H9 (cell line): Measurements from ENCODE around the gene C1orf21. TPM values are rescaled to one million over a fixed set of nuclear protein-coding genes. Genes with fewer than 3 reads are reported as not detected.
A peak's percentile ranks its signal among the peaks of the same experiment; 100 is the strongest.

Experiments used
- DNase-seq: peaks from one replicate; pipeline ENCODE4 v3.0.0-alpha.2; 2017
- H2AFZ ChIP-seq: one replicate; pipeline ENCODE4 v1.6.1; 2013; ENCODE audit warnings: mild to moderate bottlenecking, low read length, control low read depth, moderate library complexity
- H2AK5ac ChIP-seq: 2 replicates; pipeline ENCODE4 v1.6.1; 2013; ENCODE audit warnings: low read length, control low read depth, mixed read lengths; ENCODE audit not compliant: insufficient read length
- H2BK120ac ChIP-seq: one replicate; pipeline ENCODE4 v1.6.1; 2013; ENCODE audit warnings: low read depth, mild to moderate bottlenecking, low read length, control low read depth, inconsistent platforms; ENCODE audit not compliant: poor library complexity, severe bottlenecking
- H2BK12ac ChIP-seq: 2 replicates; pipeline ENCODE4 v1.6.1; 2013; ENCODE audit warnings: low read length, control low read depth, mixed read lengths, low read depth; ENCODE audit not compliant: insufficient read length
- H2BK15ac ChIP-seq: 2 replicates; pipeline ENCODE4 v1.6.1; 2013; ENCODE audit warnings: low read depth, low read length, control low read depth
- H2BK20ac ChIP-seq: one replicate; pipeline ENCODE4 v1.6.1; 2013; ENCODE audit warnings: low read depth, mild to moderate bottlenecking, low read length, control low read depth, inconsistent platforms; ENCODE audit not compliant: poor library complexity, severe bottlenecking
- H2BK5ac ChIP-seq: 2 replicates; pipeline ENCODE4 v1.6.1; 2013; ENCODE audit warnings: low read length, control low read depth, mixed read lengths; ENCODE audit not compliant: insufficient read length
- H3K14ac ChIP-seq: 2 replicates; pipeline ENCODE4 v1.6.1; 2013; ENCODE audit warnings: low read length, control low read depth; ENCODE audit not compliant: insufficient read depth
- H3K18ac ChIP-seq: 2 replicates; pipeline ENCODE4 v1.6.1; 2013; ENCODE audit warnings: low read depth, mild to moderate bottlenecking, mixed read lengths, low read length, control low read depth; ENCODE audit not compliant: insufficient read length
- H3K23ac ChIP-seq: 2 replicates; pipeline ENCODE4 v1.6.1; 2013; ENCODE audit warnings: low read length, control low read depth, mixed read lengths, low read depth; ENCODE audit not compliant: insufficient read length
- H3K23me2 ChIP-seq: 2 replicates; pipeline ENCODE4 v1.6.1; 2013; ENCODE audit warnings: low read depth, mild to moderate bottlenecking, mixed read lengths, low read length, control low read depth; ENCODE audit not compliant: insufficient read length, poor library complexity, severe bottlenecking
- H3K27ac ChIP-seq: 2 replicates; pipeline ENCODE4 v1.5.1; 2013; ENCODE audit warnings: low read length, control low read depth, mixed read lengths, low read depth; ENCODE audit not compliant: insufficient read length
- H3K27me3 ChIP-seq: 2 replicates; pipeline ENCODE4 v1.6.1; 2013; ENCODE audit warnings: low read length, control low read depth, inconsistent platforms; ENCODE audit not compliant: insufficient read depth
- H3K4ac ChIP-seq: 2 replicates; pipeline ENCODE4 v1.6.1; 2013; ENCODE audit warnings: low read depth, mild to moderate bottlenecking, control low read depth, inconsistent platforms, low read length, moderate library complexity
- H3K4me1 ChIP-seq: 2 replicates; pipeline ENCODE4 v1.6.1; 2013; ENCODE audit warnings: low read length, control low read depth, inconsistent platforms; ENCODE audit not compliant: insufficient read depth
- H3K4me2 ChIP-seq: 2 replicates; pipeline ENCODE4 v1.6.1; 2013; ENCODE audit warnings: low read length, control low read depth, mixed read lengths; ENCODE audit not compliant: insufficient read length, insufficient read depth
- H3K56ac ChIP-seq: 2 replicates; pipeline ENCODE4 v1.6.1; 2013; ENCODE audit warnings: low read depth, mild to moderate bottlenecking, mixed read lengths, low read length, control low read depth; ENCODE audit not compliant: insufficient read length
- H3K79me1 ChIP-seq: 2 replicates; pipeline ENCODE4 v1.6.1; 2013; ENCODE audit warnings: low read depth, mild to moderate bottlenecking, moderate library complexity, low read length, control low read depth, inconsistent platforms; ENCODE audit not compliant: insufficient read depth, poor library complexity, severe bottlenecking
- H3K79me2 ChIP-seq: 2 replicates; pipeline ENCODE4 v1.6.1; 2013; ENCODE audit warnings: low read length, control low read depth, inconsistent platforms; ENCODE audit not compliant: insufficient read depth
- H3K9ac ChIP-seq: 2 replicates; pipeline ENCODE4 v1.6.1; 2013; ENCODE audit warnings: low read length, control low read depth, mixed read lengths; ENCODE audit not compliant: insufficient read length; ENCODE audit errors: extremely low read depth
- H3K9me3 ChIP-seq: one replicate; pipeline ENCODE4 v1.6.1; 2013; ENCODE audit warnings: low read depth, low read length, inconsistent platforms; ENCODE audit not compliant: control insufficient read depth
- H3T11ph ChIP-seq: one replicate; pipeline ENCODE4 v1.6.1; 2013; ENCODE audit warnings: mild to moderate bottlenecking, low read length, control low read depth, inconsistent platforms
- H4K20me1 ChIP-seq: one replicate; pipeline ENCODE4 v1.6.1; 2013; ENCODE audit not compliant: control insufficient read depth, insufficient read length, insufficient read depth
- H4K5ac ChIP-seq: 2 replicates; pipeline ENCODE4 v1.6.1; 2013; ENCODE audit warnings: low read depth, mild to moderate bottlenecking, mixed read lengths, low read length, control low read depth; ENCODE audit not compliant: insufficient read length
- H4K8ac ChIP-seq: replicated peaks from 2 replicates; pipeline ENCODE4 v1.6.1; 2013; ENCODE audit warnings: low read length, control low read depth, mixed read lengths, low read depth; ENCODE audit not compliant: insufficient read length
- H4K91ac ChIP-seq: 2 replicates; pipeline ENCODE4 v1.6.1; 2013; ENCODE audit warnings: low read depth, mild to moderate bottlenecking, moderate library complexity, mixed read lengths, low read length, control low read depth; ENCODE audit not compliant: insufficient read length
- H3K27ac Mint-ChIP-seq, 3 experiments: 2 replicates in 2 of 3; 3 replicates in 1 of 3; pipeline ENCODE4 v1.8.0; 2020 to 2021; ENCODE audit warnings: mixed read lengths in 3 of 3, mild to moderate bottlenecking in 1 of 3, moderate library complexity in 1 of 3
- H3K27me3 Mint-ChIP-seq: 2 replicates; pipeline ENCODE4 v1.8.0; 2021; ENCODE audit warnings: low read depth, mild to moderate bottlenecking, moderate library complexity, mixed read lengths
- H3K36me3 Mint-ChIP-seq, 3 experiments: 2 replicates in 2 of 3; 3 replicates in 1 of 3; pipeline ENCODE4 v1.8.0; 2020 to 2021; ENCODE audit warnings: low read depth in 3 of 3, mixed read lengths in 3 of 3; ENCODE audit not compliant: insufficient read depth in 1 of 3
- H3K4me1 Mint-ChIP-seq, 2 experiments: 2 replicates each; pipeline ENCODE4 v1.8.0; 2020; ENCODE audit warnings: mixed read lengths in 2 of 2
- H3K4me3 Mint-ChIP-seq, 2 experiments: 2 replicates in 1 of 2; 3 replicates in 1 of 2; pipeline ENCODE4 v1.8.0; 2020 to 2021; ENCODE audit warnings: mild to moderate bottlenecking in 2 of 2, mixed read lengths in 2 of 2, moderate library complexity in 1 of 2
- H3K9me3 Mint-ChIP-seq, 2 experiments: 2 replicates in 1 of 2; 3 replicates in 1 of 2; pipeline ENCODE4 v1.8.0; 2020; ENCODE audit warnings: mild to moderate bottlenecking in 2 of 2, mixed read lengths in 2 of 2, moderate library complexity in 1 of 2
- CTCF ChIP-seq: fragments of 200-600 bp; sonication (generic); conservative IDR thresholded peaks from 3 replicates; pipeline ENCODE4 v1.8.0; 2021; ENCODE audit warnings: antibody characterized with exemption, mild to moderate bottlenecking
- WGBS: extraction: QIAGEN DNeasy Blood & Tissue Kit; methylation state at CpG from one replicate; pipeline ENCODE4 v1.1.7; 2013; ENCODE audit warnings: missing lambda C conversion rate, low lambda C conversion rate, mixed read lengths; ENCODE audit not compliant: insufficient read length; ENCODE audit errors: extremely low coverage; 5-methylcytosine and 5-hydroxymethylcytosine counted together
- total RNA-seq: library from RNA; stranded (reverse); gene quantifications from 2 replicates; pipeline ENCODE4 v1.2.1, GENCODE V29; 2021

C1orf21 gene
- total RNA-seq, 1 experiment from 2014 or later: 36.0 TPM

GRCh38 chr1:184588701-184589100 is 201.9 kb downstream of the C1orf21 start:
- Histone ChIP-seq H3K9me3 (no peaks in the 10 kb centered on the region), H3K18ac (no peak overlapping the region), H3K4me1 (no peaks in the 10 kb centered on the region), H3K79me2 (no peaks in the 10 kb centered on the region), H3T11ph (no peak overlapping the region), H2BK120ac (no peak overlapping the region), H2BK20ac (no peak overlapping the region), H3K79me1 (no peaks in the 10 kb centered on the region), H2AK5ac (no peak overlapping the region), H3K4ac (no peak overlapping the region), H2AFZ (no peak overlapping the region), H4K8ac (no peak overlapping the region), H4K5ac (no peak overlapping the region), H3K9ac (no peak overlapping the region), H3K27ac (no peak overlapping the region), H2BK12ac (no peak overlapping the region), H3K14ac (no peak overlapping the region), H4K20me1 (no peaks in the 10 kb centered on the region), H4K91ac (no peak overlapping the region), H3K56ac (no peak overlapping the region), H3K27me3 (no peaks in the 10 kb centered on the region), H2BK5ac (no peak overlapping the region), H2BK15ac (no peak overlapping the region), H3K23ac (no peak overlapping the region), H3K4me2 (no peak overlapping the region), H3K23me2 (no peaks in the 10 kb centered on the region)
- peaks cover 1 to 24% (median 9%) of the 10 kb centered on the region in 3 experiments; a peak in 4 of 7 replicates for H3K36me3 Mint-ChIP-seq
- 0 out of 7 replicates have a peak overlapping the region, but pooled peaks of 1 of the 3 experiments have one; percentile 34 for H3K27ac Mint-ChIP-seq
- no CpG with 5 or more reads among the region's 3 CpGs for WGBS
- H3K27me3 Mint-ChIP-seq: no peaks in the 10 kb centered on the region
- peaks cover 2 to 4% of the 10 kb centered on the region in 2 experiments for H3K4me1 Mint-ChIP-seq
- DNase-seq: no peak
- no peak overlapping the region for H3K4me3 Mint-ChIP-seq
- no peak for TF ChIP-seq CTCF
- H3K9me3 Mint-ChIP-seq: no peaks in the 10 kb centered on the region
